ENCODE data around the gene ADGRL2. TPM values are rescaled to one million over a fixed set of nuclear protein-coding genes. Genes with fewer than 3 reads are reported as not detected.

ADGRL2 gene
- total and polyA plus RNA-seq, 7 donors, result 5.0 to 13.2 (median 7.2) TPM

DNA sequence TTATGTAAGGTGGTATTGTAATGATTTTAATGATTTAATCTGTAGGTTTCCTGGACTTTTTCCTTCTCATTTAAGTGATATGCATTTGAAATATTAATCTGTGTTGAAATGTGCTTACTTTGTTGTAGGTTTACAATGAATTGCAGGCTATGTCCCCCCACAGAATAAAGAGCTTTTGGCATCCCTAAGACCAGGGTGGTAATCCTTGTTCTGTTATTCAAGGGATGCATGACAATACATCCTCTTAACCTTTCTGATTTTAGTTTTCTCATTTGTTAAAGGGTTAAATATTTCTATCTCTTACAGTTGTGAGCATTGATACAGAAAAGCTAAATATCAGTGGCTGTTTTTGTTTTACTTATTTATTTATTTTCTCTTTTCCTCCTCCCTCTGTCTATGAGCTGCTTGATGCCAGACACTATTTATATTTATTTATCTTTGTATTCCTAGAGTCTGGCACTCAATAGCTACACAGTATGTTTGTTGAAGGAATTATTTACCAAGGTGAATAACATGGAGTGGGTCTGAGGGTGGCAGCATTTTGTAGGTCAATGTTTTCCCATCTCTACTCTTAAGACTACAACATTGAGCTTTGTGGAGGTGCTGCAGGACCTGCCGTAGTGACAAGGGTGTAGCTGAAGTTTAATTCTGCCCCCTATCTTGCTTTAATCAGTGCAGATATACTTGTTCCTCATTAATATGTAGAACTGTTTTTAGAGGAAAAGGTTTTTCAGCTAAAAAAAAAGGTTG is 19.9 kb upstream of the ADGRL2 start:
- no peak for DNase-seq
- intact Hi-C loops (cut with DNase I), result no loop called here
- Histone ChIP-seq H3K36me3 (ENCODE audit: insufficient read depth in 1 of 2, low read depth in 1 of 2) (no peaks in the 10 kb centered on the region), H3K27me3 (ENCODE audit: insufficient read depth in 3 of 3, low read length in 2 of 3) (peaks cover 0 to 2% (median 0%) of the 10 kb centered on the region in 3 donors), H3K4me3 (no peak overlapping the region), H3K9me3 (no peaks in the 10 kb centered on the region), H3K27ac (no peak overlapping the region), H3K4me1 (no peaks in the 10 kb centered on the region)
- 83 to 91% (median 87%) methylated on average over 1 of the region's 1 CpG for WGBS, 3 donors
- ATAC-seq, result no peak
- no peak for TF ChIP-seq CTCF (IDR thresholded peaks at IDR 0.05)

DNA sequence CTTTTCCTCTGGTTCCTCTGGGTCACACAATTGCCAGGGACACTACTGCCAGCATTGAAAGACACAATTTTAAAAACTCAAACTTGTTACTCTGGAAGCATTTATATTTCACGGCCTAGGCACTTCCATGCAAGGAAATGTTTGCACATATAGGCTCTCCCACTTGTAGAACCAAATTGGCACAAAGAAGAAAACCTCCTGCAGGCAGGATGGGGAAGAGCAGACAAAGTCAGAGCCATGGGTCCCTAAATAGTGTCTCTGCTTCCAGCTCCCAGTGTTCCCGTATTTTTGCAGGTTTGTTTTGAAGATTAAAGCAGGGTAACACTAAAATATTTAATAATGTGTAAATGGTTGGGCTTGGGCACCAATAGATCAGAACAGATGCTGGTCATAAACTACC is 19.0 kb upstream of the ADGRL2 start:
- H3K36me3 ChIP-seq (ENCODE audit: insufficient read depth in 1 of 2, low read depth in 1 of 2), result no peaks in the 10 kb centered on the region
- WGBS, 3 donors, result 68 to 71% (median 68%) methylated on average over 2 of the region's 2 CpGs
- intact Hi-C loops (cut with DNase I), result no loop called here

GRCh38 chr1:81792184-81792583 is 8.6 kb upstream of the ADGRL2 start:
- no peak overlapping the region for H3K27ac ChIP-seq
- TF ChIP-seq CTCF (IDR thresholded peaks at IDR 0.05), result no peak
- ATAC-seq, result no peak
- intact Hi-C loops (cut with DNase I), result no loop called here
- H3K4me3 ChIP-seq, result no peak overlapping the region
- H3K4me1 ChIP-seq, result no peaks in the 10 kb centered on the region
- DNase-seq, result no peak
- no peaks in the 10 kb centered on the region for H3K36me3 ChIP-seq (ENCODE audit: insufficient read depth in 1 of 2, low read depth in 1 of 2)
- 95 to 99% (median 96%) methylated on average over 2 of the region's 2 CpGs for WGBS, 3 donors
- H3K9me3 ChIP-seq, result no peaks in the 10 kb centered on the region
- no peaks in the 10 kb centered on the region for H3K27me3 ChIP-seq (ENCODE audit: insufficient read depth in 3 of 3, low read length in 2 of 3)

More for the DNA sequence above, 19.0 kb upstream of the ADGRL2 start:
- no peak overlapping the region for H3K4me3 ChIP-seq
- no peaks in the 10 kb centered on the region for H3K4me1 ChIP-seq
- peaks cover 0 to 2% (median 0%) of the 10 kb centered on the region in 3 donors for H3K27me3 ChIP-seq (ENCODE audit: insufficient read depth in 3 of 3, low read length in 2 of 3)
- no peaks in the 10 kb centered on the region for H3K9me3 ChIP-seq
- H3K27ac ChIP-seq, result no peak overlapping the region
- ATAC-seq, result no peak
- DNase-seq, result no peak
- TF ChIP-seq CTCF (IDR thresholded peaks at IDR 0.05), result no peak

- Histone ChIP-seq H3K27ac (no peak overlapping the region), H3K27me3 (ENCODE audit: insufficient read depth in 3 of 3, low read length in 2 of 3) (peaks cover 0 to 17% (median 2%) of the 10 kb centered on the region in 3 donors), H3K4me3 (no peak overlapping the region), H3K9me3 (no peaks in the 10 kb centered on the region), H3K36me3 (ENCODE audit: insufficient read depth in 1 of 2, low read depth in 1 of 2) (no peaks in the 10 kb centered on the region), H3K4me1 (no peaks in the 10 kb centered on the region)
- intact Hi-C loops (cut with DNase I), result no loop called here
- DNase-seq, result no peak
- no peak for TF ChIP-seq CTCF (IDR thresholded peaks at IDR 0.05)
- no peak for ATAC-seq
- WGBS, 3 donors, result 95 to 99% (median 98%) methylated on average over 2 of the region's 2 CpGs
These were observed 3.0 kb upstream of the ADGRL2 start for GRCh38 chr1:81797701-81798100.
